Activated CD8-positive, alpha-beta memory T cell treated with anti-CD3 and anti-CD28 coated beads for 24 hours (primary cell): ENCODE data around the gene TMEM121.
"Not testable (repeated sequence)": the region's sequence is repeated elsewhere in the genome, so short reads cannot be mapped to it uniquely, and the experiment has no call there.

Experiments
- DNase-seq: peaks from one replicate; pipeline ENCODE4 v3.0.0-alpha.2; 2020

Gene TMEM121

DNA sequence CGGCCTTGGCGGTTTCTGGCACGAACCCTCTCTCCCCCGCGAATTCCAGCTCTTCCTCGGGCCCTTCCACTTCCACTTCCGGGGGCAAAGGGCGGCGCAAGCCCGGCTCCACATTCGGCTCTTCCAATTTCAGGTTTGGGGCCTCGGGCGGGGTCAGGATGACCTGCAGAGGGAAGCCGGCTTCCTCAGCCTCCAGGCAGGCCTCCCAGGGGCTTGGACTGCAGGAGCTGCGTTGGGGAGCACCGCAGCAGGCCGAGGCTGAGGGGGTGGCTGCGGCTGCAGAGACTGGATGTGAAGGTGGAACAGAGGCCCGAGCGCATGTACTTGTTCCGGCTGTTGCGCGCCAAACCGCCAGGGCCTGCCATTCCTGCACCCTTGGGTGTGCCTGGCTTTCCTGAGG, 20.7 kb downstream of the TMEM121 start:
- not testable (repeated sequence) for DNase-seq

DNA sequence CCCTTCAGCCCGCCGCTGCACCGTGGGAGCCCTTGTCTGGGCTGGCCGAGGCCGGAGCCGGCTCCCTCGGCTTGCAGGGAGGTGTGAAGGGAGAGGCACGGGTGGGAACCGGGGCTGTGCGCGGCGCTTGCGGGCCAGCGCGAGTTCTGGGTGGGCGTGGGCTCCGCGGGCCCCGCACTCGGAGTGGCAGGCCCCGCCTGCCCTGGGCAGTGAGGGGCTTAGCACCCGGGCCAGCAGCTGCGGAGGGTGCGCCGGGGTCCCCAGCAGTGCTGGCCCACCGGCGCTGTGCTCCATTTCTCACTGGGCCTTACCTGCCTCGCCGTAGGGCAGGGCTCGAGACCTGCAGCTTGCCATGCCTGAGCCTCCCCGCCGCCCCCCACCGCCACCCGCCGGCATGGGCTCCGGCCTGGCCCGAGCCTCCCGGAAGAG, 21.4 kb downstream of the TMEM121 start:
- DNase-seq, result no peak

DNA sequence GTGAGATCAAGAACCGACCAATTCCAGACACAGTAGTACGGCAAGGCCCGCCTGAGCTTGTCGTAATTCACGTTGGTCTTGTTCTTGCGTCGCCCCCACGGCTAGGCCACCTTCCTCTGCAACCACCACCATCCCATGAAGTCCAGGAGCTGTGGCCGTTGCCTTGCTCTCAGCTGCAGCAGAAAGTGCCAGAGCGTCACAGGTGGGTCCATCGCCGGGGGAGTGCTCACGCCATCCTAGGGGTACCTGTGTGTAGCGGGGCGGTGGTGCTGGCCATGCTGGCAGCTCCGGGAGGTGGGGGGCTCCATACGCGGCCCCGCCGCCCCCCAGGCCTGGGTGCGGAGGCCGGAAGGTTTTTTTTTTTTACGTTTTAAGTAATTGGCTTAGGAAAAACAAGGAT, 23.1 kb downstream of the TMEM121 start:
- DNase-seq, result no peak

DNA sequence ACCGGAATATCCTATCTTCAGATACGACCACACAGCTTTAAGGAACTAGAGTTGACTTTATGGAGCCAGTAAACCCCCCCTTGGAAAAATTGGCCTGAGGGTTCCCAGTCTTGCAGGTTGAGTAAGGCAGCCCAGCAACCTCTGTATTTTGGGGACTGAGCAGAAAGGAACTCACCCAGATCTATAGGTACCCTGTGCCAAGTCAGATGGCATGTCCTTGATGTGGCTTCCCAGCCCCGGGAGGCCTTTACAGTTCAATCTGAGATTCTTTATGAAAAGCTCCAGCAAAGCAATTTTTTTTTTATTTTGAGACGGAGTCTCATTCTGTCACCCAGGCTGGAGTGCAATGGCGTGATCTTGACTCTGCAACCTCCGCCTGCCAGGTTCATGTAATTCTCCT, 27.6 kb downstream of the TMEM121 start:
- DNase-seq, result no peak

DNA sequence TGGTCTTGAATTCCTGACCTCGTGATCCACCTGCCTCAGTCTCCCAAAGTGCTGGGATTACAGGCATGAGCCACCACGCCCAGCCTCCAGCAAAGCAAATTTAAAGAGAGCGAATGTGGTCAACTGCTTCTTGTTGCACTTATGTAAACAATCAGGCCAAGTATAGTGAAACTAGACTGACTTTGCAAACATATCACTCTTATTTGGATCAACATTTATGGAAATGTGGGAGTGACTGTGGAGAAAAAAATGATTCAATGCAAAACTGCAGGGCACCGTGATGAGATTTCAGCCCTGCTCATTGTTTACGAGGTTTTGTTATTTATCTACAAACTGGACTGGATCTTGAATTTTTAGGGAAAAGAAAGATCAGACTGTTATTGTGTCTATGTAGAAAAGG, 28.1 kb downstream of the TMEM121 start:
- DNase-seq, result no peak

DNA sequence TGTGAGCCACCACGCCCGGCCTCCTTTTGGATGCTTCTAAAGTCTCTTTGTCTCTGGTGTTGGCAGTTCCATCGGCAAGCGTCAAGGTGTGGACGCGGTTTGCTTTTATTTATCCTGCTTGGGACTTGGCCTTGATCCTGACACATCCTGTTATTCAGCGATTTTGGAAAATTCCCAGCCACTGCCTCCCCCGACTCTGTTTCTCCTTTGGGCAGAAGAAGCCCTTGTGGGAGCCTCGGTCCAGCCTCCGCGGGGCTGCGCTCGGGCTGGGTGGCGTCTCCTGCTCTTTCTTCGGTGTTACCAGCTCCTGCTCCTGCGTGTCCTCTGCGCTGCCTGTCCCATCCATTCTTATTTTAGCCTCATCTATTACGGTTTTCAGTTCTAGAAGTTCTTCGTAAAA, 31.3 kb downstream of the TMEM121 start:
- DNase-seq, result not testable (repeated sequence)

DNA sequence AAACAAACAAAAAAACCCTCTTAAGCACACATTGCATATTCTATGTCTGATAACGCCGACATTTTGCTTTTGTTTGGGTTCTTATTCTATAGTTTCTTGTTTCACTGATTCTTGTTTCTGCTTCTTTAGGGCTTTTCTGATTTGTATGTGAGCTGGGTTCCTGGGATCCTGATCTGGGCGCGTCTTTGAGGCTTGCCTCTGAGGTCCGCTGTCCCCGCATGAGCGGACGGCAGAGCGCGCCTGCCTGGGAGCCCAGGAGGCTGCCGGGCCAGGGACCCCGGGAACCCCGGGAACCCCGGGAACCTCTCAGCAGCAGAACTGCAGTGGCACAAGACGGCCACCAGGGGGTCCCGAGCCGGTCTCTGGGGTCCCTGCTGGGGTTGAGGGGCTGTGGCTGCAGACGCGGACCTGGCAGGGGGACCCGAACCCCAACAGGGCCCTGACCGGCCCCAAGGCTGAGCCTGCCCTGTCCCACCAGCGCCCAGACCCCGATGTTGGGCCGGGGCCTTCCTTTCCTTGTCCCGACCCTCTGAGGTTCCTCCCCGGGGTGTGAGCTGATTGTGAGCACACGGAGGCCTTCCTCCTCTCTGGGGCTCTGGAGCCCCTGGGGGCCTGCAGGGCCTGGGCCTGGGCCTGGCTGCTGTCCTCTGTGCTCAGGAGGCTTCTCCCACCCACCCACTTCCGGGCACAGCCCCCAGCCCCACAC, 32.2 kb downstream of the TMEM121 start:
- peak; percentile 73 for DNase-seq

DNA sequence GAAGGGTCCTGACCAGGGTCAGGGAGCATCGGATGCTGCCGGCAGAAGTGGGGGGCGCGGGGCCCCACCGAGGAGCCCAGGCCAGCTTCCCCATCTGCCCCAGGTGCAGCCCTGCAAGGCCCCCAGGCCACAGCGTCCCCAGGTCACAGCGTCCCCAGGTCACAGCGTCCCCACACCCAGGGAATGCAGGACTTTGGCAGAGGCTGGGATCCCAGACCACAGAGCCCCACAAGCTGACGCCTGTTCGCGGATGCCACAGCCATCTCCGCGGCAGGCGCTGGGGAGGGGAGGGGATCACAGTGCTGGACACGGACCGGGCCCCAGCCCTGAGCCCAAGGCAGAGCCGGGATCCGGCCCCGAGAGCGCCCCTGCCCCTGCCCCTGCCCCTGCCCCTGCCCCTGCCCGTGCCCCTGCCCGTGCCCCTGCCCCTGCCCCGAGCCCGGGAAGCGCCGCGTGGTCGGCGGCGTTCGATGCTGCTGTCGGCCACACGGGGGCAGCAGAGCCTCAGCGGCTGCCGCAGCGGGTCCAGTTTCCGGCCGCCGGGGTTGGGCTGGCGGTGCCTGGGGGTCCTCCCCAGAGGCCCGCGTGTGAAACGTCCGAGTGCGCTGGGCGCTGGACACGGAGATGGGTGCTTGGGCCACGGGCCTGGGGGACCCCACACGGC, 33.1 kb downstream of the TMEM121 start:
- not testable (repeated sequence) for DNase-seq

DNA sequence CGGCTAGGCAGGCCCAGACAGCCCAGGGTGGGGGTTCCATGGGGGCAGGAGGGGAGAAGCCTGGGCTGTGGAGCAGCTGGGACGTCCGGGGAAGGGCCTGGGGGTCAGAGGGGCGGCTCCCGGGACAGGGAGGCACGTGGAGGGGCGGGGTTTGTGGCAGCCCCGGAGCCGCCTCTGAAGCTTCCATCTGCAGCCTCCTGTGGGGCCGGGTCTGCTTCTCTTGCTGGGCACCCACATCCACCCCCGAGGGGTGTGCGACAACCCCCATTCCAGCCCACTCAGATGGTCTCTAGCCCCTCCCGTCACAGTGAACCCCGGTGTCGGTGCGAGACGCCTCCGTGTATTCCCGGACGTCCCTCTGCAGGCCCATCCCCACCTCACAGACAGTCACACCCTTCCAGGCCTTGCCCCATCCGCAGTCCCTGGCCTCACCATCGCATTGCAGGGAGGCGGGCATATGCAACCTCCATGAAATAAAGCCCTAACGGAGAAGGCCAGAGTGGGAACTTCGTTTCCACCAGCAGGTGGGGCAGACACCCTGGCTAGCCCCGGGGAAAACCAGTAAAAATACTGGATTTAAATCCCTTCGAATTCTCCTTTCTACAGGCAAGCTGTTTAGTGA, 33.8 kb downstream of the TMEM121 start:
- DNase-seq, result not testable (repeated sequence)

DNA sequence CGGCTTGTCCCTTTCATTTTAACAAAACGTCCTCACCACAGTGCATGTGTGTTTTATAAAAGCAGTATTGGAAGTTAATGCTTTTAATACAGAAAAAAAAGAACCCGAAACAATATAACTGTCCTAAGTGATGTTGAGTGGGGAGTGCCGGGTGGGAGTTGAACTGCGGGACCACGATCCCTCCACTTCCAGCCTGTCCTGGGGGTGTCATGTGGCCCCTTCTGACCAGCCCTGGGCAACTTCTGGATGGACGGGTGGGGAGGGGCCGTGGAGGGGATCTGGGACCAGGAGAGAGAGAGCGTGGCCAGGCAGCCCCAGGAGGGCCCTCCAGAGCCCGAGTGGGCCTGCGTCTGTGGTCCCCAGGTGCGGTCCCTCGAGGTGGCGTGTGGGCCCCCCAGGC, 35.0 kb downstream of the TMEM121 start:
- not testable (repeated sequence) for DNase-seq

DNA sequence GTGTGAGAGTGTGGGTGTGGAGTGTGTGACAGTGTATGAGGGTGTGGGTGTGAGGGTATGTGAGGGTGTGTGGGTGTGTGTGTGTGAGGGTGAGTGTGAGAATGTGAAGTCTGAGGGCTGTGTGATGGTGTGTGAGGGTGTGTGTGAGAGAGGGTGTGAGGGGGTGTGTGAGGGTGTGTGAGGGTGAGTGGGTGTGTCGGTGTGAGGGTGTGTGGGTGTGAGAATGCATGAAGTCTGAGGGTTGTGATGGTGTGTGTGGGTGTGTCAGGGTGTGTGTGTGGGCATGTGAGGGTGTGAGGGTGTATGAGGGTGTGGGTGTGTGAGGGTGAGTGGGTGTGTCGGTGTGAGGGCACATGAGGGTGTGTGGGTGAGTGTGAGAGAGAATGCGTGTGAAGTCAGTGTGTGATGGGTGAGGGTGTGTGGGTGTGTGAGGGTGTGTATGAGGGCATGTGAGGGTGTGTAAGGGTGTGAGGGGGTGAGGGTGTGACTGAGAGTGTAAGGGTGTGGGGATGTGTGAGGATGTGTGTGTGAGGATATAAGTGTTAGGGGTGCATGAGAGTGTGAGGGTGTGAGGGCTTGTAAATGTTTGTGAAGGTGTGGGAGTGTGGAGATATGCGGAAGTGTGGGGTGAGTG, 36.4 kb downstream of the TMEM121 start:
- no peak for DNase-seq

DNA sequence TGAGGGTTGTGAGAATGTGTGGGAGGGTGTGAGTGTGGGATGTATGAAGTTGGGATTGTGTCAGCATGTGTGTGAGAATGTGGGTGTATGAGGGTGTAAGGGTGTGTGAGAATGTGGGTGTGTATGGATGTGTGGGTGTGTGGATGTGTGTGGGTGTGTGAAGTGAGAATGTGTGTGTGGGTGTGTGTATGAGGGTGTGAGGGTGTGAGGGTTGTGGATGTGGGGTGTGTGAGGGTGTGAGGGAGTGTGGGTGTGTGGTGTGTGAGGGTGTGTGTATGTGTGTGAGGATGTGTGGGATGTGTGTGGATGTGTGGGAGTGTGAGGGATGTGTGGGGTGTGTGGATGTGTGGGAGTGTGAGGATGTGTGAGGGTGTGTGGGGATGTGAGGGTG, 37.0 kb downstream of the TMEM121 start:
- no peak for DNase-seq

DNA sequence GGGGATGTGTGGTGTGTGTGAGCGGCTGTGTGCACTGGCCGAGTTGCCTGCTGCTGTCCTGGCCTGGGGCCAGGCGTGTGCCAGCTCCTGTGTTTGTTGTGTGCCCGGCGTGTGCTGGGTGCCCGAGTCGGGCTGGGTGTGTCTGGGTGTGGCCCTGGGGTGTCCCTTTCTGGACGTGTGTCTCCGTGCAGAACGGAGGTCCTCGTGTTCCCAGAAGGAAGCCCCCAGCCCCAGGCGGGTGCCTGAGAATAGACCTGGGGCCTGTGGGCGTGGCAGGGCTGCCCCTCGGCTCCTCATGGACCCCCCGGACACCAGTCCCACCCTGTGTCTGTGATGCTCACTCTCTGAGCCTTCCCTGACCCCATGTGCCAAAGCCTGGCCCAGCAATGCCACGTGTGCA, 38.2 kb downstream of the TMEM121 start:
- DNase-seq, result not testable (repeated sequence)

DNA sequence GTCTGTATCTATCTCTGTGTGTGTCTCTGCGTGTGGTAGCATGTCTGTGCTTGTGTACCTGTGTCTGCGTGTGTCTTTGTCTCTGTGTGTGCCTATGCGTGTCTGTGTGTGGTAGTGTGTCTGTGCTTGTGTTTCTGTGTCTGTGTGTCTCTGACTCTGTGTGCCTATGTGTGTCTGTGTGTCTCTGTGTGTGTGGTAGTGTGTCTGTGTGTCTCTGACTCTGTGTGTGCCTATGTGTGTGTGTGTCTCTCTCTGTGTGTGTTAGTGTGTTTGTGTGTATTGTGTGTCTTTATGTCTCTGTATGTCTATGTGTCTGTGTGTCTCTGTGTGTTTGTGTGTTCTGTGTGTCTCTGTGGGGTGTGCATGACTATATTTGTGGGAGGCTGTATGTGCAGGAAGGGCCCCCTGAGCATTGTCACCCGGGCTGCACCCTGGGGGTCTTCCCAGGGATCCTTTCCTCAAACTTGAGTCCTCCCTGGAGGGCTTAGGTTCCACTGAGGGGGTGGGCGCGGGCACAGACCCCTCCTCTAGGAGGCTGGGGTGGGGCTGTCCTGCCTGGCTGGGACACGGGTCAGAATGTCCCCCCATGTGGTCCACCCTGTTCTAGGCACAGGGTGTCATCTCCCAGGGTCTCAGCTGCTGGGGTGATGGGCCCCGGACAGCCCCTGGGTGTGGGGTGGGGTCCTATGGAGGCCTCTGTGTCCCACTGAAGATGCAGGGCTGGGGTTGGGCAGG, 39.0 kb downstream of the TMEM121 start:
- DNase-seq, result not testable (repeated sequence)

DNA sequence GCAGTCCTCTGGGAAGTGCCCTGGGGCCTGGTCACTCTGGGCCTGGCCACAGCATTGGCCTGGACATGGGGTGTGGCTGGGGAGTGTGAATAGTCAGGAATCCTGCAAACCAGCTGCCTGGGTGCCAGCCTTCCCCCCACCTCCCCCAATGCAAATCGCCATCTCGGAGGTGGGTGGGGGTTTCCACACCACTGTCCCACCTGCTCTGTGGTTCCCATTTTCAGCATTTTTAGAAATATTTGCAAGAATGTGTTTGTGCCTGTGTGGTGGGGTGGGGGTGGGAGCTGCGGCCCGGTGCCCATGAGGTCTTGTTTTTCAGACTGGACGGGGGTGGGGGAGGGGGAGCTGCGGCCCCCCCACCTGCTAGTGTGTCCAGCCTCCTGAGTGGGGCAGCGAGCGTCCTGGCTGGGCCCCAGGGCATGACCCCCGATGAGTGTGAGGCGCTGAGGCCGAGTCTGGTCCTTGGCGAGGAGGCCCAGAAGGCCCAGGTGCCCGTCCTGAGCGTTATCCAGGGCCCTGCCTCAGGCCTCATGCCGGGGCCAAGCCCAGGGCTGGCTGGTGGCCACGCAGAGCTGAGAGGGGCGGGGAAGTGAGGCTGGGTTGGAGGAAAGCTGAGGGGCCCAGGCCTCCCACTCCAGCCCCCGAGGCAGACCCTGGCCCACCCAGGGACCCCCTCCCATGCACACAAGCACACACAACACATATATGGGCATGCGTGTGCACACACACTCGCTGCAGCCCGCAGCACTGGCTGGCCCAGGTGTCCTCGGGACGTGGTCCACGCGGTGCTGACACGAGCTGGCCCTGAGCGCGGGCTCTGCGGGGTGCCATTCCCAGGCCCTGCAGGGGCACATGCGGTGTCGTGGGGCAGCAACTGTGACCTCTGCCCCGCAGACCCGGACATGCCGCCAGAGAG, 40.1 kb downstream of the TMEM121 start:
- DNase-seq, result not testable (repeated sequence)

DNA sequence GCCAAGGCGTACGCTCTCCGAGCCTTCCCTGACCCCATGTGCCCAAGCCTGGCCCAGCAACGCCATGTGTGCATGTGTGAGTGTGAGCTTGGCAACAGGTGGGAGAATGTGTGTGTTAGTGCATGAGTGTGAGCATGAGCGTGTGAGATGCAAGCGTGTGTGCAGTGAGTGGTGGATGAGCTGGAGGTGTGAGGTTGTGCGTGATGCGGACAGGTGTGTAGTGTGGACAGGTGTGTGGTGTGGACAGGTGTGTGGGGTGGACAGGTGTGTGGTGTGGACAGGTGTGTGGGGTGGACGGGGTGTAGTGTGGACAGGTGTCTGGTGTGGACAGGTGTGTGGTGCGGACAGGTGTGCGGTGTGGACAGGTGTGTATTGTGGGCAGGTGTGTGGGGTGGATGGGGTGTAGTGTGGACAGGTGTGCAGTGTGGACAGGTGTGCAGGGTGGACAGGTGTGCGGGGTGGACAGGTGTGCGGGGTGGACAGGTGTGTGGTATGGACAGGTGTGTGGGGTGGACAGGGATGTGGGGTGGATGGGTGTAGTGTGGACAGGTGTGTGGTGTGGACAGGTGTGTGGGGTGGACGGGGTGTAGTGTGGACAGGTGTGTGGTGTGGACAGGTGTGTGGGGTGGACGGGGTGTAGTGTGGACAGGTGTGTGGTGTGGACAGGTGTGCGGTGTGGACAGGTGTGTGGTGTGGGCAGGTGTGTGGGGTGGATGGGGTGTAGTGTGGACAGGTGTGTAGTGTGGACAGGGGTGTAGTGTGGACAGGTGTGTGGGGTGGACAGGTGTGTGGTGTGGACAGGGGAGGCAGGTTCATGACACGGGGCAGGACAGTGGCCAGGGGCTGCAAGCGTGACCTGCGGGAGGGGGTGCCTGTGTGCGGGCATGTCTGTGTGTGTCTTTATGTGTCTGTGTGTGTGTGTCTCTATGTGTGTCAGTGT, 41.1 kb downstream of the TMEM121 start:
- not testable (repeated sequence) for DNase-seq

DNA sequence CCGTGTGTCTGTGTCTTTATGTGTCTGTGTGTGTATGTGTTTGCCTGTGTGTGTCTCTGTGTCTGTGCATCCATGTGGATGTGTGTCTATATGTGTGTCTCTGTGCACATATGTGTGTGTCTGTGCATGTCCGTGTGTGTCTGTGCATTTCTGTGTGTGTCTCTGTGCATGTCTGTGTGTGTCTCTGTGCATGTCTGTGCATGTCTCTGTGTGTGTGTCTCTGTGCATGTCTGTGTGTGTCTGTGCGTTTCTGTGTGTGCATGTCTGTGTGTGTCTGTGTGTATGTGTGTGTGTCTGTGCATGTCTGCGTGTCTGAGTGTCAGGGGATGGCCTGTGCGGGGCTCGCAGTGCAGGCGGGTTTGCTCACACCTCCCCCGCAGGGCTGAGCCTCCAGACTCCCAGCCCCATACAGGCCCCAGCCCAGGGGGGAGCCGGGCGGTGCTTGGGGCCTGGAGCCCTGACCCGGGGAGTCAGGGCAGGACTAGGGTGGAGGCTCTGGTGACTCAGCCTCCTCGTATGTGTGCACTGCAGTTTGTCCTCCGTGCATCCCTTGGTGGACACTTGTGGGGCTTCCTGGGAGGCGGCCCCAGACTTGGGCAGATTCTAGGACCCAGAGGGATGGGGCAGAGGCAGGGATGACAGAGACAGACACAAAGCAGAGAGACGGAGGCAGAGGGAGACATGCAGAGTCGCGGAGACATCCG, 41.9 kb downstream of the TMEM121 start:
- not testable (repeated sequence) for DNase-seq

DNA sequence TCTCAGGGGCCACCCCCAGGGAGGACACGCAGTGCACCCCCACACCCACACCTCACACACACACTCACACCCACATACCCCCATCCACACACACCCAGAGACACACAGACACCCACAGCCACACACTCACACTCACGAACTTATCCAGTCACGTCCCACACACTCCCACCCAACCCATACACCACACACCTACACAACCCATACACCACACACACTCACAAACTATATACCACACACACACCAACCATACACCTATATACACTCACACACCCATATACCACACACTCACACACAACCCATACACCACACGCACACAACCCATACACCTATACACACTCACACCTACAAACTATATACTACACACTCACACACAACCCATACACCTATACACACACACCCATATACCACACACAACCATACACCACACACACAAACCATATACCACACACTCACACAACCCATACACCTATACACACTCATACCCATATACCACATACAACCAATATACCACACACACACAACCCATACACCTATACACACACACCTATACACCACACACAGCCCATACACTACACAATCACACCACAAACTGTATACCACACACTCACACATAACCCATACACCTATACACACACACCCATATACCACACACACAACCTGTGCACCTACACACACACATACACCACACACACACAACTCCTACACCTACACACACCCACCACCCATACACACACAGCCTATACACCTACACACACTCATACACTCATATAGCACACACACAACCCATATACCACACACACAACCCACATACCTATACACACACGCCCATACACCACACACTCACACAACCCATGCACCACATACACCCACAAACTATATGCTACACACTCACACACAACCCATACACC, 42.7 kb downstream of the TMEM121 start:
- DNase-seq, result no peak

DNA sequence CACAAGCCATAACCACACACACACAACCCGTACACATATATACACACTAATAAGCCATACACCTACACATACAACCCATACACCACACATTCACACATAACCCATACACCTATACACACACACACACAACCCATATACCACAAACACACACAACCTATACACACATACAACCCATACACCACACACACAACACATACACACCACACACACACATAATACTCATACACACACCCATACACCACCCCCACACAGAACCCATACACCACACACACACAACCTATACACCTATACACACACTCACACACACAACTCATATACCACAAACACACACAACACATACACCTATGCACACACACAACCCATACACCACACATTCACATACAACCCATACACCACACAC, 44.1 kb downstream of the TMEM121 start:
- DNase-seq, result no peak
